Activated CD4-positive, alpha-beta T cell treated with anti-CD3 and anti-CD28 coated beads, Interleukin-2, amount 10 ng/mL, durations not matched to agents 7 days and 5 days (primary cell): ENCODE data around the gene ROBO1. TPM values are rescaled to one million over a fixed set of nuclear protein-coding genes. Genes with fewer than 3 reads are reported as not detected.

Source experiments
- CTCF ChIA-PET: fragments of 350-600 bp; sonication (Branson Sonifier 250); formaldehyde crosslinking; loops from one replicate; lab custom pipeline; 2021; ENCODE audit warnings: antibody characterized with exemption; lab: Charles Lee
- POLR2A ChIA-PET: fragments of 350-600 bp; sonication (Branson Sonifier 250); formaldehyde crosslinking; loops from one replicate; lab custom pipeline; 2021; ENCODE audit warnings: antibody characterized with exemption; lab: Charles Lee
- DNase-seq: peaks from one replicate; pipeline ENCODE4 v3.0.0-alpha.2; 2020
- H3K27ac Mint-ChIP-seq: one replicate; pipeline ENCODE4 v1.8.0; 2021; ENCODE audit warnings: mild to moderate bottlenecking, moderate library complexity, mixed read lengths
- H3K27me3 Mint-ChIP-seq: one replicate; pipeline ENCODE4 v1.8.0; 2021; ENCODE audit warnings: mixed read lengths
- H3K36me3 Mint-ChIP-seq: one replicate; pipeline ENCODE4 v1.8.0; 2021; ENCODE audit warnings: low read depth, mixed read lengths
- H3K4me1 Mint-ChIP-seq: one replicate; pipeline ENCODE4 v1.8.0; 2021; ENCODE audit warnings: mixed read lengths
- H3K4me3 Mint-ChIP-seq: one replicate; pipeline ENCODE4 v1.8.0; 2021; ENCODE audit warnings: mild to moderate bottlenecking, moderate library complexity, mixed read lengths
- H3K9me3 Mint-ChIP-seq: one replicate; pipeline ENCODE4 v1.8.0; 2021; ENCODE audit warnings: mixed read lengths
- total RNA-seq, 2 experiments: library from RNA; stranded (reverse); gene quantifications; one replicate each; pipeline ENCODE4 v1.2.3, GENCODE V29; 2021

The ROBO1 gene
- total RNA-seq, 2 experiments from 2014 or later: 0.55 to 0.62 TPM

DNA sequence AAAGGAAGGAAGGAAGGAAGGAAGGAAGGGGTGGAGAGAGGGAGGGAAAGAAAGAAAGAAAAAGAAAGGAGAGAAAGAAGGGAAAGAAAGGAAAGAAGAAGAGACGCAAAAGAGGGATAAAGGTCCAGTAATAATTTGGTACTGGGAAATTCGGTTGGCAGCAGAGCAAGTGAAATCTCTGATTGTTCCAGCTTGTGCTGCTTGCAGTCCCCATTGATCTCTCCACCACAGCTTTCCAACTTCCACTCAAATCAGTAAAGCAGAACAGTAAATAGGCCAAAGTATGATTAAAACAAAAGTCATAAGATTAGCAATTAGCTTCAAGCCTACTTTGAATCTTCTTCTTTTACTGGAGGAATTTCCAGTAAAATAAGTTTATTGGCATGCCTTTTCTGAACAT lies 357.2 kb downstream of the ROBO1 start:
- POLR2A ChIA-PET: no interaction called here
- Mint-ChIP-seq H3K27me3 (no peaks in the 10 kb centered on the region), H3K36me3 (no peaks in the 10 kb centered on the region), H3K9me3 (no peaks in the 10 kb centered on the region), H3K27ac (no peak overlapping the region), H3K4me1 (no peaks in the 10 kb centered on the region), H3K4me3 (no peak overlapping the region)
- CTCF ChIA-PET: interaction anchor here (0.6 kb wide), 1 partner anchor 19 kb away, joined by 5 read pairs; no protein-coding TSS in a partner anchor
- DNase-seq: no peak

DNA sequence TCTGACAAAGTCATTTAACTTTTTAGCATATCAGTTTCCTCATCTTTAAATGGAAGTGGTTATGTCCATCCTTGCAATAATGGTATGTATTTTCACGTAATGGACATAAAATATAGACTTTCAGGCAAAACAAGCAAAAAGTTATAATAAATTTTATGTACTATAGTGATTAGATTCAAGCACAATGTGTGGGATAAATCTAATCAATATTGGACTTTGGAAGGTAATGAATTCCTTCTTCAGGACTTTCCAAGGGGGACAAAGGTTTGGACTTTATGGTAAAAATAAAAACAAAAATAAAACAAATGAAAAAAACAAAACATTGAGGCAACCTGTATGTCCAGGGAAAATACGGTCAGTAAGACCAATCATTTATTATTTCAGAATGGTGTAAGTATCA lies 357.7 kb downstream of the ROBO1 start:
- H3K4me3 Mint-ChIP-seq: no peak overlapping the region
- no peaks in the 10 kb centered on the region for H3K27me3 Mint-ChIP-seq
- H3K27ac Mint-ChIP-seq: no peak overlapping the region
- no peaks in the 10 kb centered on the region for H3K36me3 Mint-ChIP-seq
- no peaks in the 10 kb centered on the region for H3K9me3 Mint-ChIP-seq
- ChIA-PET POLR2A (no interaction called here), CTCF (no interaction called here)
- DNase-seq: no peak
- no peaks in the 10 kb centered on the region for H3K4me1 Mint-ChIP-seq

DNA sequence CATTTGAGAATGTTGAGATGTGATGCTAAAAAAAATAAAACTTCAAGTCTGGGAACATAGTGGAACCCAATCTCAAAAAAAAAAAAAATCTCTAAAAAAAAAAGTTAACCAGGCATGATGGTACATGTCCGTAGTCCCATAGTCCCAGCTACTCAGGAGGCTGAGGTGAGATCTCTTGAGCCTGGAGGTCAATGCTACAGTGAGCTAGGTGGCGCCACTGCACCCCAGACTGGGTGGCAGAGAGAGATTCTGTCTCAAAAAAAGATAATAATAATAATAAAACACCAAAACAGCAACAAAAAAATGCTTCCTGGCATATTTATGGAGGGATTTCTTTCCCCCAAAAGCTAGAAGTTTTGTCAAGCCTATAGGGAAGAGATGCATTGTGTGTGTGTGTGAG lies 361.6 kb downstream of the ROBO1 start:
- no peaks in the 10 kb centered on the region for H3K4me1 Mint-ChIP-seq
- CTCF ChIA-PET: no interaction called here
- H3K36me3 Mint-ChIP-seq: no peaks in the 10 kb centered on the region
- no peak for DNase-seq
- H3K9me3 Mint-ChIP-seq: no peaks in the 10 kb centered on the region
- POLR2A ChIA-PET: no interaction called here
- H3K27me3 Mint-ChIP-seq: no peaks in the 10 kb centered on the region
- H3K27ac Mint-ChIP-seq: no peak overlapping the region
- no peak overlapping the region for H3K4me3 Mint-ChIP-seq

DNA sequence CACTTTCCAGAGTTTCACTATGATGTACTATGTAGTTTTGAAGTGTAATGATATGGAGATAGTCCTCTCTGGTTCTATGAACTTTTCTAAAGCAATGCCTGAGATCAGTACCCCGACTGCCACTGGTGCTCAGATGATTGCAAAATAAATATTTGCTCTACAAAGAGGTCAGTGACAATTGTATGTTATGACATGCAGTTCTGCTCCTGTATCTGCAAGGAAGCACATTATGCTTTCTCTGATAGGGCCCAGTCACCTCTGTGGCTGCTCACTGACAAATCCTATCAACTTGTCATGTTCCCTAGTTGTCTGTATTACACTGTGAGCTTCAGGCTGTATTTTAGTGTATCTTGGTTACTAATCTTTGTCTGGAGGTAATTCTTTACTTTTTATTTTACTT lies 362.6 kb downstream of the ROBO1 start:
- POLR2A ChIA-PET: no interaction called here
- no peaks in the 10 kb centered on the region for H3K9me3 Mint-ChIP-seq
- no peaks in the 10 kb centered on the region for H3K27me3 Mint-ChIP-seq
- DNase-seq: no peak
- no peaks in the 10 kb centered on the region for H3K36me3 Mint-ChIP-seq
- H3K4me3 Mint-ChIP-seq: no peak overlapping the region
- CTCF ChIA-PET: no interaction called here
- no peak overlapping the region for H3K27ac Mint-ChIP-seq
- H3K4me1 Mint-ChIP-seq: no peaks in the 10 kb centered on the region

DNA sequence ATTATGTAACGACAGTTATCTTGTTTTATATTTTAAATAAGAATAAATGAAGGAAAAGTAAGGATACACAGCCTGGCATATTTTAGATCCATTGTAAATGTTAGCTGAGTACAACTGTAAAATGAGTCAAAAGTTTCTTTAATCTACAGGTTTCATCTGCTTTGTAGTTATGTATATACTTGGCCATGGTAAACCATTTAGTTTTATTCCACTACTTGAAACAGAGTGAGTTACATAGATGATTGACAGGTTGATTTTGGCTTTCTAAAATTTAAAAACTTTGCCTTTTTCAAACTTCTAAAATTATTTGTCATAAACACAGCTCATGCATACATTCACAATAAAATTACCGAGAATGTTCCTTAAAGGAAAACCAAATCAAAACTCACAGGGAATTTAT lies 371.2 kb downstream of the ROBO1 start:
- no peak overlapping the region for H3K27ac Mint-ChIP-seq
- peaks cover 7% of the 10 kb centered on the region for H3K9me3 Mint-ChIP-seq
- H3K4me3 Mint-ChIP-seq: no peak overlapping the region
- CTCF ChIA-PET: no interaction called here
- H3K27me3 Mint-ChIP-seq: no peaks in the 10 kb centered on the region
- H3K36me3 Mint-ChIP-seq: no peaks in the 10 kb centered on the region
- POLR2A ChIA-PET: no interaction called here
- DNase-seq: no peak
- H3K4me1 Mint-ChIP-seq: no peaks in the 10 kb centered on the region

DNA sequence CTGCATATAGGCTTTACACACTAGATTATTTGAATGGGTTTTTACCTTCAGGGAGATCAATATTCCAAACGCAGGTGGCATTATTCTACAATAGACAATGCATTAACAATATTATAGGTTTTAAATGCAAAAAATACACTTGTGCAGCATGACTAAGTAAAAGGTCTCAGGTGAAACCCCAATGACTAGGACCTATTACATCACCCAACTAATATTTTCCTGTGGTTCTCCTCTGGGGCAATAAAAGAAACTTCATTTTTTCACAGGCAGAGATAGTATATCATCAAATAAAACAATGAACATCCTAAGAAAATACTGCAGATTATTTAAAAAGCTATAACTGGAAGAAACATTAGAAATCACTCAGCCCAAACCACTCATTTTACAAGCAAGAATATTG lies 375.3 kb downstream of the ROBO1 start:
- Mint-ChIP-seq H3K27ac (no peak overlapping the region), H3K4me3 (no peak overlapping the region), H3K4me1 (no peaks in the 10 kb centered on the region), H3K27me3 (no peaks in the 10 kb centered on the region), H3K9me3 (peaks cover 2% of the 10 kb centered on the region), H3K36me3 (no peaks in the 10 kb centered on the region)
- no peak for DNase-seq
- ChIA-PET POLR2A (no interaction called here), CTCF (no interaction called here)

DNA sequence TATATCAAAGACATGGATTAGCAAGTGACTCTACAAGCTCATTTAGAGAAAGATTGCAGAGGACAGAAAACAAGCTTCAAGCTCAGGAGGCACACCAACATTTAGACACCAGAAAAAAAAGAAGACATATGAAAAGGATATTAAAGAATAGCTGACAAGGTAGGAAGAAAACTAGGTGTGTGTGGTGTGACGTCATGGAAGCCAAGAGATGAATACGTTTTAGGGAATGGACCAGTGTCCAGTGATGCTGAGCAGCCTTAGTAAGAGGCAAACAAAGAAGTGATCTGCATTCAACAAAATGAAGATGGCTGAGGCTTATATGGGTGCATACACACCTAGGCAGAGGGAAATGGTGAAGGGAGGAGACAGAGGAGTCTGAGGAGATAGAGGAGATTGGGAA lies 377.4 kb downstream of the ROBO1 start:
- CTCF ChIA-PET: no interaction called here

DNA sequence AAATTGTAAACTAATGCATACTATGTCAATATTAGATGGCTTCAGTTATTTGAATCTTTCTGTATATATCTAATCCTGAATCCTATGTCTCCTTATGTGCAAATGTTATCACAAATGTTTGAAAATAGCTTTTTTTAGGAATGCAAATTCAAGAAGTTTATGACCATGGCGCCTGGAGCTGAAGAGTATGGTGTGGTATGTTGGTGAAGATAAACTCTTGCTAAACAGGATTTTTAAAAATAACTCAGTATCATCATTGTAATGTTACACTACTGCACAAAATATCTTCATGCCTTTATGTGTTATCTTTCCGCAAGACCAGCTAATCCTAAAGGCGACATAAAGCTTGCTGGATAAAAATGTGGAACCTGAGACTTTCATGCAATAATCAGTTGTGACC lies 382.6 kb downstream of the ROBO1 start:
- H3K27ac Mint-ChIP-seq: no peak overlapping the region
- ChIA-PET POLR2A (no interaction called here), CTCF (no interaction called here)
- H3K27me3 Mint-ChIP-seq: no peaks in the 10 kb centered on the region
- H3K4me3 Mint-ChIP-seq: no peak overlapping the region
- H3K9me3 Mint-ChIP-seq: peaks cover 4% of the 10 kb centered on the region
- no peaks in the 10 kb centered on the region for H3K36me3 Mint-ChIP-seq
- no peak for DNase-seq
- H3K4me1 Mint-ChIP-seq: no peaks in the 10 kb centered on the region

More for the DNA sequence above, 377.4 kb downstream of the ROBO1 start:
- Mint-ChIP-seq H3K27ac (no peak overlapping the region), H3K27me3 (no peaks in the 10 kb centered on the region), H3K36me3 (no peaks in the 10 kb centered on the region), H3K9me3 (peaks cover 2% of the 10 kb centered on the region), H3K4me3 (no peak overlapping the region), H3K4me1 (no peaks in the 10 kb centered on the region)
- POLR2A ChIA-PET: no interaction called here
- no peak for DNase-seq

DNA sequence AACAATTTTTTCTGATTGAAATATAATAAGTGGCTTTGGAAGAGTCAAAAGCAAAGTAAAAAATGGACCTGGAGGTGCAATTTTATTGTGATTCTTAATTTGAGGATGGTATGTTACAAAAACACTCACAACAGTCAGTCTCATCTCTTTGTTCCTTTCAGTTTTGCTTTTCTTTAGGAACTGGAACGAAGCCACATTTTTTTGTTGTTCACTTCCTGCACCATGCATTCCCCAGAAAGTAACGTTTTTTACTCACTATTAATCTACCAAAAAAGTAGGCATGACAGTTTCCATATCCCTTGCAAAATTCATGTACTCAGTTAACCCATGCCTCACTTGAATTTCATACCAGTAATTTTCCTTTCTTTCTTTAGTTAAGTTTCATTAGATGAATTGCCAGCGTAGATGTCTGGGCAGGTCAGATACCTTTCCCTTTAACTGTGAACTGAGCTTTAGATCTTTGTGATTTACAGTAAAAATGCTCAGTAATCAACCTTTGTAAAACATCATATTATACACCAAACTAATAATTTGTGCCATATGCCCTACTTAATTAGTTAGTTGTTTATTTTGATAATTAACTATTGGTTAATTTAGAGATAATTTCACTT lies 384.3 kb downstream of the ROBO1 start:
- H3K36me3 Mint-ChIP-seq: no peaks in the 10 kb centered on the region
- no peaks in the 10 kb centered on the region for H3K4me1 Mint-ChIP-seq
- H3K27ac Mint-ChIP-seq: no peak overlapping the region
- DNase-seq: no peak
- CTCF ChIA-PET: no interaction called here
- no peaks in the 10 kb centered on the region for H3K27me3 Mint-ChIP-seq
- POLR2A ChIA-PET: no interaction called here
- peaks cover 4% of the 10 kb centered on the region for H3K9me3 Mint-ChIP-seq
- H3K4me3 Mint-ChIP-seq: no peak overlapping the region

DNA sequence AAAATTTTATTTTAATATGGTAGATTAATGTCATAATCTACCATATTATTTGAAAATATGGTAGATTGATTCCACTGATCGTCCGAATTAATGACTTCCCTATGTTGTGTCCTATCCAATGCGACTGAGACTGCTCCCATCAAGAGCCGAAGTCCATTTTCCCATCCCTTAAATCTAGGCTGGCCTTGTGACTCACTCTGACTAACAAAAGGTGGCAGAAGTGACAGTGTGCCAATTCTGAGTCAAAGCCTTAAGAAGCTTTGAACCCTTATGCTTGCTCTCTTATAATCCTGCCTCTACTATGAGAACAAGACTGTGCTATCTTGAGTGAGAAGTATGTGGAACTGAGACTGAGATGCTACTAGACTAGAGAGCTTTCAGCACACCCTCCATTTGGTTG lies 387.2 kb downstream of the ROBO1 start:
- no peaks in the 10 kb centered on the region for H3K27me3 Mint-ChIP-seq
- H3K9me3 Mint-ChIP-seq: peaks cover 4% of the 10 kb centered on the region
- CTCF ChIA-PET: no interaction called here

DNA sequence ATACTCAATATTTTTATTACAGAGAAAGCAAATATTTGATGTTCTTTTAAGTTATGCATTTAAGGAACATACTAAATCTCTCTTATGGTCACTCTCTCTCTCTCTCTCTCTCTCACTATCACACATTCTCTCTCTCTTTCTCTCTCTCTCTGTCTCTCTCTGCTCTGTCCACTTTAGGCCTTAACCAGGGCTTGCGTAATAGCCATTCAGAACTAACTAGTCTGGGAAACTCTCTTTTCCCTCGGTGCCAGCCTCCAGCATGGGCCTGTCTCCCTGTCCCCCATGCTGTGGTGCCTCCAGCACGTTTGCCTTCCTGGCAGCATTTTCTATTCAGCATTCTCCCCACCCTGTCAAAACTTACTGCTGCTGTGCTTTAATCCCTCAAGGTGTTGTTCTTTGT lies 389.7 kb downstream of the ROBO1 start:
- no peaks in the 10 kb centered on the region for H3K36me3 Mint-ChIP-seq
- H3K9me3 Mint-ChIP-seq: peaks cover 7% of the 10 kb centered on the region
- ChIA-PET CTCF (no interaction called here), POLR2A (no interaction called here)
- no peaks in the 10 kb centered on the region for H3K4me1 Mint-ChIP-seq
- no peaks in the 10 kb centered on the region for H3K27me3 Mint-ChIP-seq
- DNase-seq: no peak
- no peak overlapping the region for H3K4me3 Mint-ChIP-seq
- no peak overlapping the region for H3K27ac Mint-ChIP-seq

More for the DNA sequence above, 387.2 kb downstream of the ROBO1 start:
- no peak for DNase-seq
- POLR2A ChIA-PET: no interaction called here
- H3K4me3 Mint-ChIP-seq: no peak overlapping the region
- H3K27ac Mint-ChIP-seq: no peak overlapping the region
- H3K4me1 Mint-ChIP-seq: no peaks in the 10 kb centered on the region
- H3K36me3 Mint-ChIP-seq: no peaks in the 10 kb centered on the region

DNA sequence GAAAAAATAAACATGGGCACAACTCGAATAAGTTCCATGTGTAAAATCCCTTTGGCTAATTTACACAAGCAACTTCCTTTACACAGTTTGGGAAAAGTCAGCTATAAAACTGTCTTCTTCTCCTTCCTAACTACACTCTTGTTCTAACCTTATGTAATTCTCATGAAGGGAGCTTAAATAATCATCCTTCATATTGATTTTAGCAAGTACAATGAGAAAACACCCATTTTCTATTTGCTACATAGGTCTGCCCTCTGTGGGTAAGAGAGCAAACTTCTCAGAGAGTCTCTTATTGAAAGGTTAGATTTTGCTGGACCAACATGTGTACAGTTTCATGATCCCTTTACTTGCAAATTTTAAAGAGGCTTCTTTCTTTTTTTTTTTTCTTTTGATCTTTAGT lies 398.5 kb downstream of the ROBO1 start:
- Mint-ChIP-seq H3K27me3 (no peaks in the 10 kb centered on the region), H3K9me3 (no peaks in the 10 kb centered on the region), H3K36me3 (no peaks in the 10 kb centered on the region), H3K4me3 (no peak overlapping the region), H3K27ac (no peak overlapping the region), H3K4me1 (no peaks in the 10 kb centered on the region)
- ChIA-PET POLR2A (no interaction called here), CTCF (no interaction called here)
- DNase-seq: no peak

DNA sequence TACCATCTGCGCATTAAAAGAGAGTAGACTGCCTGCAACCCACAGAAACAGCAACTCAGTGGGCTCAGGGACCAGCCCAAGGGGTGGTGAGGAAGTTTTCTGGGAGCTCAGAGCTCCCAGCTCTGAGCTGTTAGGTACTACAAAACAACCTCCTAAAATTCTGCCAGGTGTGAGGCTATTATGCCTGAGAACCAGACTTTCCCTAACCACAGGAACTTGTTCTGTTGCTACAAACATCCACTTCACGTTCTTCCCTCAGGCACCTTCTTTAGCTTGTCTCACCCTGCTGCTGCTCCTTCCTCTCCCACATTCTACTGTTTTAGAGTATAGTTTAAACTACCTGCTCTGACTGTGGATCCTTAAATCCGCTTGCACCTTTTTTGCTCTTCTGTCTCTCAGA lies 399.4 kb downstream of the ROBO1 start:
- no peaks in the 10 kb centered on the region for H3K4me1 Mint-ChIP-seq
- H3K27ac Mint-ChIP-seq: no peak overlapping the region
- no peaks in the 10 kb centered on the region for H3K27me3 Mint-ChIP-seq
- H3K4me3 Mint-ChIP-seq: no peak overlapping the region
- CTCF ChIA-PET: no interaction called here
- H3K36me3 Mint-ChIP-seq: no peaks in the 10 kb centered on the region
- no peaks in the 10 kb centered on the region for H3K9me3 Mint-ChIP-seq
- DNase-seq: no peak
- POLR2A ChIA-PET: no interaction called here

DNA sequence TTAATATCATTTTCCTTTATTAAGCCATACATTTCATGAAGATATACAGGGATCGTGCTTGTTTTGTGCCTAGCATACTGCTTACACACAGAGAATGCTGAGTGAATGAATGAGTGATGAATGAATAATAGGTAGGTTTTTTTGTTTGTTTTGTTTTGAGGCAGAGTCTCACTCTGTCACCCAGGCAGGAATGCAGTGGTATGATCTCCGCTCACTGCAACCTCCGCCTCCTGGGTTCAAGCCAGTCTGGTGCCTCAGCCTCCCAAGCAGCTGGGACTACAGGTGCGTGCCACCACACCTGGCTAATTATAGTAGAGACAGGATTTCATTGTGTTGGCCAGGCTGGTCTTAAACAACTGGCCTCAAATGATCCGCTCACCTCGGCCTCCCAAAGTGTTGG lies 400.0 kb downstream of the ROBO1 start:
- ChIA-PET POLR2A (no interaction called here), CTCF (no interaction called here)
- H3K27ac Mint-ChIP-seq: no peak overlapping the region
- no peaks in the 10 kb centered on the region for H3K4me1 Mint-ChIP-seq
- H3K36me3 Mint-ChIP-seq: no peaks in the 10 kb centered on the region
- H3K4me3 Mint-ChIP-seq: no peak overlapping the region
- H3K27me3 Mint-ChIP-seq: no peaks in the 10 kb centered on the region
- H3K9me3 Mint-ChIP-seq: no peaks in the 10 kb centered on the region
- DNase-seq: no peak
